ENCODE results near the gene ACTRT2.

Gene ACTRT2

DNA sequence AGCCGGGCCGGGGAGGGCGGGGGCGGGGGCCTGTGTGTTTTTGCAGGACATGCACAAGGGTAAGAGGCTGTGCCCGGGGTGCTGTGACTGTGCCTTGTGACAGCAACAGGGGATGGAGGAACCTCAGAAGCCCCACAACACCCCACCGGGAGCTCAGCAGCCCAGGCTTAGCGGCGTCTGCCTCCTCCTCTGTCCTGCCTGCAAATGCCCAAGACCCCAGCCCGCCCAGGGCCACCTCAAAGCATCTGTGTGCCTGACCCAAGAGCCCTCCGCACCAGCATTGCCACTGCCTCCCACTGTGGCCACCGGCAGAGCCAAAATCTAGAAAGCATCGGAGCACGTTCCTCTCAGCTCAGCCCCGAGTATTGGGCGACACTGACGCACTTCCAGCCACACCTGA lies 2.7 kb upstream of the ACTRT2 start:
- no peak for DNase-seq (ENCODE audit: low spot score)

DNA sequence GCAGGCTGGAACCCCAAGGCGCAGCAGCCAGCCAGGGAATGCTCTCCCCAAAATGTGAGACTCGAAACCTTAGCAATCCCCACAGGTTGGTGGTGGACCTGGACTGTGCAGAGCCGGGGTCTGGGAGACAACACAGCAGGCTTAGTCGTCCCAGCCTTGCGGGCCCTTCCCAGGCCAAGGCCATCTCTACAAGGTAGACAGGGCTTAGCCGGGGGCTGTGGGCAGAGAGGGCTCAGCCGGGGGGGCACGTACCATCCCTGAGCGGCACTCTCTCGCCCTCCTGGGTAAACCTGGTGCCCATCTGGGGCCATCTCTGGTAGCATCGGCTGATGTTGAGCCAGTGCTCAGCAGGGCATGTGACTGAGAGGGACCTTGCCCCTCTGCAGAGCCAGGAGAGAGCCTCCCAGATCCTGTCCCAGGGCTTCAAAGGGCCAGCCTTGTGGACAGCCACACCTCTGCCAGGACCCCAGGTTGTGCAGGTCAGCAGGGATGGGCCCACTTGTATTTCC lies 2.2 kb upstream of the ACTRT2 start:
- DNase-seq (ENCODE audit: low spot score), result no peak

DNA sequence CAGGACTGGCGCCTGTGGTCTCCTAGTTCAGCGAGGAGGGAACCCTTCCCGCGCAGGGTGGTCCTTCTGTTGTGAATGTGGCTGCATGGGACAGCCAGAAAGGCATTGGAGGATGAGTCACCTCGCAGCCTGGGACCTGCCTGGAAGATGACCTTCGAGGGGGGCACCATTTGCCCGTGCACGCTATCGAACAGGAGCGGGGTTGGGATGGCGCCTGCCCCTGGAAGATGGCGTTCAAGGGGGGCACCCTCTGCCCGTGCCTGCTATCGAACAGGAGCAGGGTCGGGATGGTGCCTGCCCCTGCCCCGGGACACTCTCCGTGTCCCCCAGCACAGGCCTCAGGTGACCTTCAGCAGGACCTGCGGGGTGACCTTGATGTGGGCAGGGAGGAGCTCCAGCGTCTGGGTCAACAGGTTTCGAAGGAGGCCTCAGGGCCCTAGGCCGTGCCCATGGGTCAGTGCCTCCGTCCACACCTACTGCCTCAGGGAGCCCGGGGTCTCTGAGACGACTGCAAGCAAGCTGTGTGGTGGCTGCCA lies 1.7 kb upstream of the ACTRT2 start:
- no peak for DNase-seq (ENCODE audit: low spot score)

DNA sequence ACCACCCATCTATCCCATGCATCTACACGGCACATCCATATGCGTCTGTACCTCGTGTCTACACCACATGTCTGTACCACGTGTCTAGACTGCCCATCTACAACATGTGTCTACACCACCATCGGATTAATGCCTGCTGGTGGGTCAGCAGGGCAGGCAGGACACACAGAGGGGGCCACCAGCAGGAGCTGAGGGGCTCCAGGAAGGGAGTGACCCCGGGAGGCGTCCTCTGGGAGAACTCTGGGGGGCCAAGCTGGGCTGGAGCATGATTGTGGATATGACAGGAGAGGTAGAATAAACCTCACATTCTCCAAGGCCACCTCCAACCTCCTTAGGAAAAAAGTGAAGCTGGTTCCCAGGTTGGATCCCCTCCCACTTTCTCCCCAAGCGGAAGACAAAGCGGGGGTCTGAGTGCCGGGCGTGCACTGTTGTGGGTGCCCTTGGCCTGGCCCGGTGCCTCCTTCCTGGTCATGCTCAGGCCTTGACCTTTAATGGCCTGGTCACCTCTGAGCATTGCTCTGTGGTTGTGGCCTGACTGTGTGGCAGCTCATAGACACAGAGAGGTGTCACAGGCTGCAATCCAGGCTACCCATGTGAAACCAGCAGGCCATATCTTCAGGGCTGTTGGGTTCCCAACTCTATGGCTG lies 881 bp upstream of the ACTRT2 start:
- DNase-seq (ENCODE audit: low spot score), result no peak

DNA sequence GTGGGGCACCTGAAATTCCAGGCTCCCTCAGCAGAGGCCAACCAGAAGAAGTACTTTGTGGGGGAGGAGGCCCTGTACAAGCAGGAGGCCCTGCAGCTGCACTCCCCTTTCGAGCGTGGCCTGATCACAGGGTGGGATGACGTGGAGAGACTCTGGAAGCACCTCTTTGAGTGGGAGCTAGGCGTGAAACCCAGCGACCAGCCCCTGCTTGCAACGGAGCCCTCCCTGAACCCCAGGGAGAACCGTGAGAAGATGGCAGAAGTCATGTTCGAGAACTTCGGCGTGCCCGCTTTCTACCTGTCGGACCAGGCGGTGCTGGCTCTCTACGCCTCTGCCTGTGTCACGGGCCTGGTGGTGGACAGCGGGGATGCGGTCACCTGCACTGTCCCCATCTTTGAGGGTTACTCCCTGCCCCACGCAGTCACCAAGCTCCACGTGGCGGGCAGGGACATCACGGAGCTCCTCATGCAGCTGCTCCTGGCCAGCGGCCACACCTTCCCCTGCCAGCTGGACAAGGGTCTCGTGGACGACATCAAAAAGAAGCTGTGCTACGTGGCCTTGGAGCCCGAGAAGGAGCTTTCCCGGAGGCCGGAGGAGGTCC lies 634 bp downstream of the ACTRT2 start:
- no peak for DNase-seq (ENCODE audit: low spot score)

DNA sequence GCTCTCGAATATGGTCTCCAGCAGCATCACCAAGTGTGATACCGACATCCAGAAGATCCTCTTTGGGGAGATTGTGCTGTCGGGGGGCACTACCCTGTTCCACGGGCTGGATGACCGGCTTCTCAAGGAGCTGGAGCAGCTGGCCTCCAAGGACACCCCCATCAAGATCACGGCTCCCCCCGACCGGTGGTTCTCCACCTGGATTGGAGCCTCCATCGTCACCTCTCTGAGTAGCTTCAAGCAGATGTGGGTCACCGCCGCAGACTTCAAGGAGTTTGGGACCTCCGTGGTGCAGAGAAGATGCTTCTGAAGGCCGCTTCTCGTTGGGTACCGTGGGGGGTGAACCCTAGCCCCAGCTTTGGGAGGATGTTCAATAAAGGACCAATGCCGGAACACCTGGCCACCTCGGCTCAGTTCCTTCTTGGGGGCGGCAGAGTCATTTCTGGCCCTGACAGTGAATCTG lies 1.3 kb downstream of the ACTRT2 start:
- DNase-seq (ENCODE audit: low spot score), result no peak

DNA sequence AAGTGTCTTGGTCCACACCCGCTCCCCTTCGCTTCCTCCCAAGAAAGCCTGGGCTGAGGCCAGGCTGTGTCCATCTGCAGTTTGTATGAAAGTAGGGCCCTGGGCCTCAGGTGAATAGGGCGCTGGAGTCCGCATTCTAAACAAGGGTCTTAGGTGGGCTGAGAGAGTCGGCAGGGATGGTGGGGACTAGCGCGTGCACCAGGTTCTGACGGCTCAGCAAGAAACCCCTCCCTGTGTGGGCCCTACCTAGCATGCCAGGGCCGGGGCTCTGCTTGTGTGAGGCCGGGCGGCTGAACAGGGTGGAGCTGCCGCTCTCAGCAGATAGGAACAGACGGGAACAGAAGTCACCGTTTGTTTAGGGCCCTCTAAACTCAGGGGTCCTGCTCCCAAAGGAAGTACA lies 1.7 kb downstream of the ACTRT2 start:
- no peak for DNase-seq (ENCODE audit: low spot score)

DNA sequence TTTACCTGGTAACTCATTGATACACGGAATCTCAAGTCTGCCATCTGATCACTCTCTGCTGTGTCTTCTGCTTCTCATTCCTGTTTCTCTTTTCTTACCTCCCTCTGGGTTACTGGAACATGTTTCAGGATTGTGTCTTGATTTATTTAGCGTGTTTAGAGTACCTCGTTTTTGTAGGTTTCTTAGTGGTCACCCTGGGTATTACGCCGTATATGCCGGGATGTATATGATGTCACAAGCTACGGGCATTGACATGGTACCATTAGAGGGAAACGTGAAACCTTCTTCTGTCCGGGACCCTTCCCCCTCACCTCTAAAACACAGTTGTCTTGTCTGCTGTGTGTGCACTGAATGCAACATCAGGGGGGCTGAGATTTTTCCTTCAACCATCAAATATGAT lies 2.8 kb downstream of the ACTRT2 start:
- no peak for DNase-seq (ENCODE audit: low spot score)

DNA sequence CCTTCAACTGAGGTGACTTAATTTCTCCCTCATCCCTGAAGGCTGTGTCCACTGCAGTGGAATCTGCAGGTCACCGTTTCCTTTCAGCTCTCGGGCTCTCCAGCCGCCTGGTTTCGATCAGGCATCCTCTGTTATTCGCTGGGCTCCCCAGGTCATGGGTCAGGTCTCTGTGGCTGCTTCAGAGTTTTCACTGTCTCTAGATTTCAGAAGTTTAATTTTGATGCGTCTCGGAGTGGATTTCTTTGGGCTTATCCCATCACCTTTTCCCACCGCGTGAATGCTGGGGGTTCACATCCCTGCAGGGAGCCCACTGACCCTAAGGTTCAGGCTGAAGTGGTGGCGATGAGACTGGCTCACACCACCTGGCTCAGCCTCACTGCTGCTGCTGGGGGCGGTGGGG lies 3.3 kb downstream of the ACTRT2 start:
- no peak for DNase-seq (ENCODE audit: low spot score)

DNA sequence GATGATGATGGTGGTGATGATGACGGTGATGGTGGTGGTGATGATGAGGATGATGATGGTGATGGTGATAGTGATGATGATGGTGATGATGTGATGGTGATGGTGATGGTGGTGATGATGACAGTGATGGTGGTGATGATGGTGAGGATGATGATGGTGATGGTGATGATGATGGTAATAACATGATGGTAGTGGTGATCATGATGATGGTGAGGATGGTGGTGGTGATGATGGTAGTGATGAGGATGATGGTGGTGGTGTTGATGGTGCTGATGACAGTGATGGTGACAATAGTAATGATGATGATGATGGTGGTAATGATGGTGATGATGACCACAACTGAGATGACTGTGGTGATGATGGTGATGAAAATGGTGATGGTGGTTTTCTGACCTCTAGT lies 4.9 kb downstream of the ACTRT2 start:
- no peak for DNase-seq (ENCODE audit: low spot score)

DNA sequence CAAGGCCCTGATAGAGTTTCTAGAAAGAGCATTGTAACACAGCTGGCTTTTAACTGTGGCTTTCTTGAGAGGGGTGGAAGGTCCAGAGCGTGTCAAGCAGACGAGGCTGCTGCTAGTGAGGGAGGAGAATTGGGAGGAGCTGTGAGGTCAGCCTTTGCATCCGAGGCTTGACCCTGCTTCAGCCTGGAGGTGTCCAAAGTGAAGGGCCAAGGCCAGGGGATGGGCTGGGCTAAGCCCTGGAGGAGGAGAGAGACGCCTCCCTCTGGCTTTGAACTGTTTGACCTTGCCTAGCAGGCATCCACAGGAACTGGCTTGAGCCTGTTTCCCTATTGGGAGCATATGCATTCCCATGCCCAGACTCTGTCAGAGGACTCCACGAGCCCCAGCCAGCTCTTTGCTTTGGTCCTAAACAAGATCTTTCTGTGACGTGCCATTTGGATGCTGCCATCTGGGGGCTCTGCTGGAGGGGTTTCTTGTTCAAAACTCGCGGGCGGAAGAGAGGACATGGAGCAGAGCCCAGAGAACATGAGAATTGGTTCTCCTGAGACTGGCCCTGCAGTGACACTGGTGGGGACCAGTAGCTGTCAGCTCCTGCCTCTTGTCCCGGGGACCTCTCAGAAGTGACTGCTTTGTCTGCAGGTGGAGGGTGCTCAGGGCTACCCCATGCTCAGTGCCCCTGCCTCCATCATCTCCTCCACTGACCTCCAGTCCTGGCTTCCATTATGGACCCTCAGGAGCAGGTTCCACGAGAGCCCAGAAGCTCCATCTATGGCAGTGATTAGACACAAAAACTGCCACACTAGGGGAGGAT lies 5.5 kb downstream of the ACTRT2 start:
- DNase-seq (ENCODE audit: low spot score), result no peak

DNA sequence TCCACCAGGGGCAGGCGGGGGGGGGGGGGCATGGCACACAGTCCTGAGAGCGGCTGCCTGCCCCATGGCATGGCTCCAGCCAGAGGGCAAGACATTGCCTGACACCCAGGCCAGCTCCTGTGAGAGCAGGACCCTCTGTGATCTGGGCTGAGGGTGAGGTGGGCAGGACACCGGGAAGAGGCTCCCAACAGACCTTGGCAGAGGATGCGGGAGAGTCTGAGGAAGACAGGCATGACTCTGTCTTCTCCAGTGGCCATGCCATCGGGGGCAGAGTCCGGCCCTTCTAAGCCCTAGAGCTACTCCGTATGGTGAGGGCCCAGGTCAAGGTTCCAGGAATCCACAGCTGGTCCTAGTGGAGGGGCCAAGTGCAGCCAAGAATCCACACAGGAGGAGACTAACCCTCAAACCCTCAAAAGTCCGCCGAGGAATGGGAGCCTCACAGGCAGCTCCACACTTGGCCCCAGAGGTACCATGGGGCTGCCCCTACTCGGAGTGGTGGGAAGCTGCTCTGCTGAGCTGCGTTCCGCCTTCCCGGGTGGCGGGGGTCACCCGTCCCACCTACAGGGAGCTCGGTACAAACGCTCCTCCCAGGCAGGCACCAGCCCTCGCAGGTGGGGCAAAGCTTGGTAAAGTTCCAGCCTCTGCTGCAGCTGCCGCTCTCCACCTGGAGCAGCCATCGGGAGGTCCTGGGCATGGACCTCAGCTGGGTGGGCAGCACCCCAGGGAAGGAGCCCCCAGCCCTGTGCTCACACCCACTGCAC lies 6.5 kb downstream of the ACTRT2 start:
- DNase-seq (ENCODE audit: low spot score), result no peak

DNA sequence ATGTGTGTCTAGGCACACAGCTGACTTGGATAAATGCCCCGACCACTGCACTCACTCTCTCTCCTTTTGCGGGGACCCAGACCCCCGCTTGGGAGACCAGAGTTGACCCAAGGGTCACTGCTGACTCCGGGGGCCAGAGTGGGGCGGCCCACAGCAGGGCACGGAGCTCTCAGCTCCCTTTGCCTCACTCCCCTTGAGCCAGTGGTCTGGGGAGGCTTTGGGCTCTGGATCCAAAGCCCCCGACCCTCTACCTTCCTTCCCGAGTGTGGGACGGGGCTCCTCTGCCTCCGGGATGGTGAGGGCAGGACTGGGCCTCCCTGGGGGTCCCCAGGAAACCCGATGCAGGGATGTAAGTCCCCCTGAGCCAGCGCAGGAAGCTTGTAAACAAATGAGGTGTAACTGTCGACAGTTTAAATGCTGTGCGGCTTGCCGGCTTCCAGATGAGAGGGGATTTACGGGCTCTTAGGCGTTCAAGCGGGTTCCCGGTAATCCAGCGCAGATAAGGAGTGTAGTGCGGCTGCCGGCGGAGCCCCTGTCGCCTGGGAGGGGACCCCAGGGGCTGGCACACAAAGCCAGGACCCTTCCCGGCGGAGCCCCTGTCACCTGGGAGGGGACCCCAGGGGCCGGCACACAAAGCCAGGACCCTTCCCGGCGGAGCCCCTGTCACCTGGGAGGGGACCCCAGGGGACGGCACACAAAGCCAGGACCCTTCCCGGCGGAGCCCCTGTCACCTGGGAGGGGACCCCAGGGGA lies 7.4 kb downstream of the ACTRT2 start:
- no peak for DNase-seq (ENCODE audit: low spot score)

DNA sequence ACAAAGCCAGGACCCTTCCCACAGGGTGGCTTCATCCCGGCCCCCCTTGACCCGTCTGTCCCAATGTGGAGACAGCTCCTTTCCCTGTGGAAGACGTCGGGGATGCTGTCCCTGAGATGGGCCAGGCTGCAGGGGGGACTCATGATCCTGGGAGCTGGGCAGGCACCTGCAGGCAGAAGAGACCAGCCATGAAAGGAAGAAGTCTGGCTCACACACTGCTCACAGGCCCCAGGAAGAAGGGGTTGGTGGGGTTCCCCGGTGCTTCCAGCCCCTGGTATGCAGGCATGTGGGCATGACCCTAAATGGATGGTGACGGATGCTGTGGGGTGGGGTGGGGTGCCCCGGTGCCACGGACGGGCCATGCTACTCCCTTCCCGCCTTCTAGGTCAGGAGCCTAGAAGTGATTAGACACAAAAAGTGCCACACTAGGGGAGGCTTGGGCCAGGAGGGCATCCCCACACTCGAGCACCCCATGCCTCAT lies 8.3 kb downstream of the ACTRT2 start:
- DNase-seq (ENCODE audit: low spot score), result no peak

DNA sequence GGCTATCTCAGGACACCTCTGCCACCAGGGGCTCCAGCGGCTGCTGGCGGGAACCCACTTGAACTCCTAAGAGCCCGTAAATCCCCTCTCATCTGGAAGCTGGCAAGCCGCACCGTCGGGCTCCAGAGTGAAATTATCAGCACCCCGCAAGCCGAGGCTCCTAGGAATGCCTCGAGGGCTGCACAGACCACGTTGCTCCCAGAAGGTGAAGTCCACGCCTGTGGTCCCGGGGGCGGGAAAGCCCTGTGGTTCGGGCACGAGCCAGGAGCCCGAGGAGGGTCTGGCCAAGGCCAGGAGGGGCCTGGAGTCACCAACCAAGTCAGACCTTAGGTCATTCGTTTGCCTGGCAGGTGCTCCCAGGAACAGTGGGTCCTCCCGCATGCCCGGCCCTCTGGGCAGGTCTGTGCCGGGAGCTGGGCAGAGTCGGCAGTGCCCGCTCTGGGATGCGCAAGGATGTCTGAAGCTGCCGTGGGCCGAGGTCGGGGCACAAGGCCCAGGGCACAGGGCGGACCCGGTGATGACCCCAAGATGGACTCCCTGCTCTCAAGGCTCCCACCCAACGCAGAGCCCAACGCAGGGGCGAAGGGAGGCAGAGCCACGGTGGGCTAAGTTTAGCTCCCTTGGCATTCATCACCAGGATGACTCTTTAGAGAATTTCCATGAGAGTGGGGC lies 8.9 kb downstream of the ACTRT2 start:
- DNase-seq (ENCODE audit: low spot score), result no peak

DNA sequence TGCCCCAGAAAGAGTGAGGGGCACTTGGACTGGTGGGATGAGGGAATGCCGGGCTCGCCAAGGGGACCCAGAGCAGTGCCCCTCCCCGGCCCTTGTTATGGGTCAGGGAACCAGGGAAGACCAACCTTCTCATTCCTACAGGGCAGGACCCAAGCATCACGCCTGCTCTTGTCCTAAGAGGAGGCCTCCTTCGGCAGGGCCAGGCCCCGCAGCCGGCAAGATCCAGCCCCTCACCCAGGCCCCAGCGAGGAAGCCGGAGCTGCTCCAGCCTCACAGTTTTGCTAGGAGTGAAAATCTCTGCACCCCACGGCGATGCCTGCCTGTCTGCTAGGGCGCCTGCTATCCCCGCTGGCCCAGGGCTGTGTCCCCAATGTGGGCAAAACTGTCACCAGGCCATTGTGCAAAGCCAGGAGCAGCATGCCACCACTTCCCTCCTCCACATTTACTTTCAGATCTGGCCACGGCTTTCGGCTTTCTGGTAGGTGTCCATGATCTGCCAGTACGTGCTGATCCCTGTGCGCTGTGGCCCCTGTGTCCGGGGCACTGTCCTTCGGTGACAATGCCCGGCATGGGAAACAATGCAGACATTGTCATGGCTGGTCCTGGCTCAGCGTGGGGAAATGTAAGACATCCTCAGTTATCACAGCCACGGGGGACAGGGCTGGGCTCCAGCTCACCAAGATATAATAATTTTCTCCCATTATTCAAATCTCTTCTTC lies 9.6 kb downstream of the ACTRT2 start:
- DNase-seq (ENCODE audit: low spot score), result no peak

DNA sequence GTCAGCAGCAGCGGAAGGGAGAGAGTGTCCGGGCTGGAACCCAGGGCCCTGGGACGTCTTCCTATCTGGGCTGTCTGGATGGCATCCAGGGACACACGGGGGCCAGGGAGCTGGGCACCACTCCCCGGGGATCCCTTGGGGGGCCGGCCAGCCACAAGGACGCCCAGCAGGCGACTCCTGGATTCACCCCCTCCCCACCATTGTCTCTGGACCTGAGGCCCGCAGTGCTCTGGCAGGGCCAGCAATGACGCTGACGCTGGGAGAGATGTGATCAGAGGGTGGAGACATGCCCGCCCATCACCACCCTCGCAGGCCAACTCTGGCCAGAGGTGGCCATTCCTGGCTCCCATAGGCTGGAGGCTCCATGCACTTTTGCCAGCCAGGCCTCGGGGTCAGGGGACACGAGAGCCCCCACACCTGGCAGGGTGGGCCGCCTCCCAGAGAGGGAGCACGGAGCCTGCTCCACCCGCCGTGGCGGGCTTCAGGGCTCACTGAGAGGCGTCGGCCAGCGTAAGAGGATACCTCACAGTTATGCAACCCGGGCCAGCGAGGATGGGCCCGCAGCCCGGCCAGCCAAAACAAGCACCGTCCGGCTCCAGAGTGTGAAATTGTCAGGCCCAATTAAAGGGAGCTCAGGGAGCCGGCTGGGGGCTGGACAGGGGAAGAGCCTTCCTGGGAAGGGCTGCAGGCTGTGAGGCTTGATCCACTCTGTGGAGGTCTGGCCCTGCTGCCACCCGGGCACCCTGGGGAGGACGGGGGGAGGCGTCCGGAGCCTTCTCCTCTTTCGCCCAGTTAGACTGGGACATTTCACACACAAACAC lies 10.3 kb downstream of the ACTRT2 start:
- no peak for DNase-seq (ENCODE audit: low spot score)

DNA sequence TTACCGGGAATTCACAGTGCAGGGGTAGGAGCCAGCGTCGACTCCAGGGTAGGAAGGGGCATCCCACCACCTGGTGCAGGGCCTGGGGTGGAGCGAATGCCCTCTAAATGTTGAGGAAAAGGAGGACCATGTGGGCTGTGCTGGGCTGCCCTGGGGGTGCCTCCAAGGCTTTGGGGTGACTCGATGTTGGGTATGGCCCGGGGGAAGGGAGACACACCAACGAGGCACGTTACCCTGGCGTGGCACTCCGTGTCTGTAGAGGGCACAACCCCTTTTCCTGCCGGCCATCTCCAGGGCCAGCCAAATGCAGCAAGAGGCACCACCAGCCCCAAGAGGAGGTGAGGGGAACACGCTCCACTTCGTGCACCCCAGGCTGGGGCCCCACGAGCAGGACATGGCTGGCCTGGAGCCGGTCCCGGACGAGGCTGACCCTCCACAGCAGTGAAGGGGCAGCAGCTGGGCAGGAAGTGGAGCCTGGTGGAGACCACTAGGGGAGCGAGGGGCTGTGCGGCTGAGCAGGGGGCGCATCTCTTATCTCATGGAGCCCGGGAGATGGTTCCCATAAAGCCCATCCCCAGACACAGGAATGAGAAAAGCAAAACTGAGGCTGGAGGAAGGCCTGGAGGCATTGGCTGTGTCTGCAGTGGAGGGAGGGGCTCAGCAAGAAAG lies 11.2 kb downstream of the ACTRT2 start:
- no peak for DNase-seq (ENCODE audit: low spot score)
